GM21619 (cell line): ENCODE measurements around the gene ARFGAP1.
"Not testable (repeated sequence)": the region's sequence is repeated elsewhere in the genome, so short reads cannot be mapped to it uniquely, and the experiment has no call there.

Source experiments
- ATAC-seq: cut with Tn5 transposase; IDR thresholded peaks from one replicate; pipeline ENCODE4 v1.9.1; 2021; ENCODE audit not compliant: unreplicated experiment

The ARFGAP1 gene

GRCh38 chr20:63240004-63240403 is 32.6 kb upstream of the ARFGAP1 start:
- no peak for ATAC-seq

DNA sequence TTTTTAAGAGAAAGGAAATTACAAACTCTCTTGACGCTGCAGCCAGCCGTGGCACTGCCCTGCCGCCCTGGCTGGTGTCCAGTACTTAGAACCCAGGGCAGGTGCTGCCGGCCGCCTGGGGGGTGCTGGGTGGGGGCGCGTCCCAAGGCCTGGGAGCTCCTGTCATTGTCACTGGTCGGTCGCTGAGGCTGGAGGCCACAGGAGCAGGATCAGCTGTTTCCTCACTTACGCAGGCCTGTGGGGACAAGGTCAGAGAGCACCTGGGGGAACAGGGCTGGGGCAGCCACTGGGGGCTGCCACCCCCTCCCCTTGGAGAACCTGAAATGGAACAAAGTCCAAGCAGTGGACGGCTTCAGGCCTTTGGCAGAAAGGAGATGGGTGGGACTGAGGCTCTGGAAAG is 31.3 kb upstream of the ARFGAP1 start:
- no peak for ATAC-seq

DNA sequence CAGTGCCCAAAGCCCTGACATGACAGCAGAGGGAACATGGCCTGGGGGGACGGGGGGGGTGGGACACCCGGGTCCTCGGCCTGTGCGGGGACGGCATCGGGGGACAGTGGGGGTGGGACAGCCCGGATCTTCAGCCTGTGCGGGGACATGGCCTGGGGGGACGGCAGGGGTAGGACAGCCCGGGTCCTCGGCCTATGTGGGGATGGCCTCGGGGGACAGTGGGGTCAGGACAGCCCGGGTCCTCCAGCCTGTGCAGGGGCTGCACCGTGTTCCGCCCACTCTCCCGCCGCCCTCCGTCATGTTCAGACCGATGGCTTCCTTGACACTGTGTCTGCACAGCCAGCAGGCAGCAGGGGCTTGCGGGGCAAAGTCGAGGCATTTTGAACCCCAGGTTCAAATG is 29.9 kb upstream of the ARFGAP1 start:
- ATAC-seq: no peak

DNA sequence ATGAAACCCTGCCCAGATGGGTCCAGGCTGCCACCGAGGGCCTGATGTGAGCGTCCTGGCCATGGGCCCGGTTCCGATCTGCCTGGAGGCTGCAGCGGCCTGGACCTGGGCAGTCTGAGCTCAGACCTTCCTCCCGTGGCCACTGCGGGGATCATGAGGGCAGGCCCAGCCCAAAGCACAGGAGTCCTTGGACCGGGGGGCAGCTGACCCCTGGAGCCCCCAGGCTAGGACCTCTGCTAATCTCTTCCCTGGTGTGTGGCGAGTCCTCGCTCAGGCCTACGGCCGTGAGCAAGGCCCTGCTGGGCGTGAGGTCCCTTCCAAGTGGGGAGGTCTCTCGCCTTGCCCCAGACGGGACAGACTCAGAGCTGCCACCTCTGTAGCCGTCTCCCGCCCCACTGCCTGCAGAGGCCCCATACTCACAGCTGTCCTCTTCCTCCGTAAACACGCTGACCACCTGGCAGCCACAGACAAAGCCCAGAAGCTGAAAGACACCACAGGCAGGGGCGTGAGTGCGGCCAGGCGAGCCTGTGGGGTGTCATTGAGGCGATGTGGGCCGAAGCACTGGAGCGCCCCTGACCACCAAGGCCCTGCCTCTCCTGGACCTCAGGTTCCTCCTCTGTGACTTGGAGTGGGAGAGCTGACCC is 28.9 kb upstream of the ARFGAP1 start:
- no peak for ATAC-seq

DNA sequence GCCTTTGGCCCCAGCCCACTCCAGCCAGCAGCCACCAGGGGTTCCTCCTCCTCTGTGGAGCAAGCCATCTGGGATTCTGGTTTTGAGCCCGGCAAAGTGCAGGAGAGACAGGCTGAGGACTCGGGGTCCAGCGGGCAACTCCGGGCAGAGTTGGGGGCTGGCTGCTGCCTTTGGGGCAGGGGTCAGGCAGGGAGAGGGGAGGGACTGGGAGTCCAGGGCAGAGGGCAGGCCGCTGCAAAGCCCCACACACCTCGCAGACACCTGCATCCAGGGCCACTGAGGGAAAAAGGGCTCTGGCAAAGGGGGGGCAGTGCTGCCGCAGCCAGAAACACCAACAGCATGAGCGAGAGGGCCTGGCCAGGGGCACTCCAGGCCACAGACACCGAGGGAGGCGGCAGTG is 28.1 kb upstream of the ARFGAP1 start:
- no peak for ATAC-seq

- no peak for ATAC-seq
Measured at GRCh38 chr20:63246490-63247288, 25.9 kb upstream of the ARFGAP1 start.

GRCh38 chr20:63247671-63248228 is 24.9 kb upstream of the ARFGAP1 start:
- no peak for ATAC-seq

DNA sequence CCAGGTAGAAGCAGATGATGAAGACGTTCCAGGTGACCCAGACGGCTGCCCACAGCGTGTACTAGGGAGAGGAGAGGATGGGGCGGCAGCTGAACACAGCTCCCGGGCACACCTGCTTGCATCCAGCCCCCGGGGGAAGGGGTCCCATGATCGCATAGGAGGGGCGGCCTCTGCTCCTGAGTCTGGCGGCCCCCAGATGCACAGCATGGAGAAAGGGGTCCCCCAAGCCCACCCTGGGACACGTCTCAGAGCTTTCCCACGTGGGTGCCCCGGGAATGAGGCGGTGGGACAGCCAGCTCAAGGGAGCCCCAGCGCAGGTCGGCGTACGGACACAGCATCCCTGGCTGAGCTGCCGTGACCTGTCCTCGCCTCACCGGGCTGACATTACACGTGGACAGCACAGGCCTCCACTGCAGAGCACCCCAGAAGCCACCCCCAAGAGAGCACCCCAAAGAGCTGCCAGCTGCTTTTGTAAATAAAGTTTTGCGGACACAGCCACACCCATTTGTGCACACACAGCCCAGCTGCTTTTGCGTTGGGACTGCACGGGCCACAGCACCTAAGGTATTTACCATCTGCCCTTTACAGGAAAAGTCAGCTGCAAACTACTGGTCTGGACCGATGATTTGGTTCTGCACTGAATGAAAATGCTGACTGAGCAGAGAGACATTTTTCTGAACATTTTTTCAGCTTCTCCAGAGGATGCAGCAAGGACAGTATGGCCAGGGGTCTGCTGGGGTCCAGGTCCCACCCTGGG is 23.6 kb upstream of the ARFGAP1 start:
- no peak for ATAC-seq

- no peak for ATAC-seq
Measured at GRCh38 chr20:63249891-63250290, 22.7 kb upstream of the ARFGAP1 start.

GRCh38 chr20:63251350-63251749 is 21.3 kb upstream of the ARFGAP1 start:
- not testable (repeated sequence) for ATAC-seq

GRCh38 chr20:63252284-63252711 is 20.3 kb upstream of the ARFGAP1 start:
- ATAC-seq: no peak

DNA sequence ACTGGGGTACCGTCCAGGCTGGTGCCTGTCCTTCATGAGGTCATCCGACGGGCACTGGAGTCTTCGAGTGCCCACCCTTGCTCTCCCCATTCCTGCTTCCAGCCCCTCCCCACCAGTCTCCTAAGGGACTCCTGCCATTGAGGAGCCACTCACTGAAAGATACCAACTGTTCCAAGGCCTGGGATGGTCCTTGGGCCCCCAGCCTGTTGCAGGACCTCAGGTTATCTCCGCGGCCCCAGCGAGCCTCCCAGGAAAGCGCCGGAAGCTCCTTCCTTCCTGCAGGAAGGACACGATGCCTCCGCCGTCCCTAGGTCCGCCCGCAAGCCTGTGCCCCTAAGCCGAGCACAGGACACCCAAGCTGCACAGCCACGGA is 19.6 kb upstream of the ARFGAP1 start:
- ATAC-seq: no peak

DNA sequence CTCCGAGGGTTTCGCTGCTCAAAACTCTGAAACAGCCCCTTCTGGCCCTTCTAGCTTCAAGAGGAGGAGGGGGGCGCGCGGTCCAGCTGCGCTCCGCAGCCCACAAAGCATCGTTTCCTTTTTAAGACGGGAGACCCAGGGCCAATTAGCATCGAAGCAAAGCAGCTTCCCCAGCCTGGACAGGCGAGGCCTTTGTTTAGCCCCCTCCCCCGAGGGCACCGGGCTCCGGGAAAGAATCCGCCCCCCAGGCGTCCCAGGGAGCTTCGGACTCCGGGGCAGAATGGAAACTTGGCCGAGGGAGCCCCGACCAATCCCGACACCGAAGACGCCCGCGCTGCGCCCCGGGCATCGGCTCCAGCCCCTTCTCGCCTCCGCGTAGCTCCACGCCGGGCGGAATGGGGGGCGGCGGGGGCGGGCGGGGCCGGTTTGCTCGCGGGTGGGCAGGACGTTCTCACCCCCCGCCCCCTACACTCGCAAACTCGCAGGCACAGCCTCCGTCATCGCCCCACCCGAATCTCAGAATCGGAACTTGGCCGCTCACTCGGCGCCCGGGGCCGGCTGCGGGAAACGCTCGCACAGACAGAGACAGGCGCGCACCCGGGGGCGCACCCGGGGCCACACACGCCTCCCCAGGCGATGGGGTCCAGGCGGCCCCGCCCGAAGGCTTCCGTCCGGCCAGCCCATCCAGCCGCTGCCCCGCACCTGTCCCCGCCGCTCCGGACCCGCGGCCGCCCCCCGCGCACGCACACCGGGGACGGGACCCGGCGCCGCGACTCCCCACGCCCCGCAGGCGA is 19.0 kb upstream of the ARFGAP1 start:
- no peak for ATAC-seq

DNA sequence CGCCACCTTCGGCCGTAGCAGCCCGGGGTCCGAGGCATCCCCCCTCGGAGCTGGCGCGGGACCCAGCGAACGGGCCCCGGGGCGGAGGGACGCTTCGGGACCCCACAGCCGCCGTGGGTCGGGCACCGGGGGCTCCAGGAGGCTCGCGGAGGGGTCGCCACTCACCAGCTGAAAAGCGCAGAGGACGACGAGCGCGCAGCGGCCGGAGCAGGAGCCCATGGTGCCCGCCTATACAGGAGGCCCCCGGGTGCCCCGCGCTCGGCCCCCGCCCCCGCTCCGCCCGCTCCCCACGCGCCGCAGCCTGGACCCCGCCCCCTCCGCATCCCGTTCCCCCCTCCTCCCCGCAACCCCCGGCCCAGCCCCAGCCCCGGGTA is 18.4 kb upstream of the ARFGAP1 start, which contains the start of gene NKAIN4:
Gene NKAIN4 (minus strand): TSS at position 232 of the 374 bp plus-strand sequence. CDS start 13 bp downstream, at position 219.
- ATAC-seq: no peak

- ATAC-seq: no peak
Measured at GRCh38 chr20:63254606-63255384, 17.8 kb upstream of the ARFGAP1 start.

GRCh38 chr20:63255931-63256704 is 16.5 kb upstream of the ARFGAP1 start:
- no peak for ATAC-seq

DNA sequence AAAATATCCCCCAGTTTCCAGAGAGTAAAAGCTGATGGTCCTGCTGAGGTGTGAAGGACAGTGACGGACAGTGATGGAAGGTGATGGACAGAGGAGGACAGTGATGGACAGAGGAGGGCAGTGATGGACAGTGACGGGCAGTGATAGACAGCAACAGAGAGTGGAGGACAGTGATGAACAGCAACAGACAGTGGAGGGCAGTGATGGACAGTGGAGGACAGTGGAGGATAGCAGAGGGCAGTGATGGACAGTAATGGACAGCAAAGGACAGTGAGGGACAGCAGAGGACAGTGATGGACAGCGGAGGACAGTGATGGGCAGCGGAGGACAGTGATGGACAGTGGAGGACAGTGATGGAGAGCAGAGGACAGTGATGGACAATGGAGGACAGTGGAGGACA is 15.7 kb upstream of the ARFGAP1 start:
- ATAC-seq: no peak

DNA sequence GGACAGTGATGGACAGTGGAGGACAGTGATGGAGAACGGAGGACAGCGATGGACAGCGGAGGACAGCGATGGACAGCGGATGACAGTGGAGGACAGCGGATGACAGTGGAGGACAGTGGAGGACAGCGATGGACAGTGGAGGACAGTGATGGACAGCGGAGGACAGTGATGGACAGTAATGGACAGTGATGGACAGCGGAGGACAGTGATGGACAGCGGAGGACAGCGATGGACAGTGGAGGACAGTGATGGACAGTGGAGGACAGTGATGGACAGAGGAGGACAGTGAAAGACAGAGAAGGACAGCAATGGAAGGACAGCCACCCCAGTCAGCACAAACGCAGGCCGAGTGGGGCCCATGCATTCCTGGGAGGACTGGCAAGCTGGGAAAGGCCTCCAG is 15.0 kb upstream of the ARFGAP1 start:
- no peak for ATAC-seq

GRCh38 chr20:63258781-63259180 is 13.8 kb upstream of the ARFGAP1 start:
- ATAC-seq: no peak
